Endometrial microvascular endothelial cells (primary cell): Measurements from ENCODE around the gene LHX8. TPM values are rescaled to one million over a fixed set of nuclear protein-coding genes. Genes with fewer than 3 reads are reported as not detected.

Experiments used
- in situ Hi-C: cut with HindIII; loops from 2 replicates; pipeline ENCODE4 v1.10.0; 2017; ENCODE audit warnings: low sequenced_read_pairs, low pct_unique_long_range_greater_than_20kb; ENCODE audit errors: inconsistent ontology term
- total RNA-seq: library from RNA; depleted of rRNA; stranded (reverse); fragments of >200 nt; gene quantifications from one replicate; pipeline ENCODE4 v1.2.3, GENCODE V29; 2015; ENCODE audit errors: inconsistent ontology term

LHX8 gene
- total RNA-seq, 1 donor from 2014 or later = not detected

DNA sequence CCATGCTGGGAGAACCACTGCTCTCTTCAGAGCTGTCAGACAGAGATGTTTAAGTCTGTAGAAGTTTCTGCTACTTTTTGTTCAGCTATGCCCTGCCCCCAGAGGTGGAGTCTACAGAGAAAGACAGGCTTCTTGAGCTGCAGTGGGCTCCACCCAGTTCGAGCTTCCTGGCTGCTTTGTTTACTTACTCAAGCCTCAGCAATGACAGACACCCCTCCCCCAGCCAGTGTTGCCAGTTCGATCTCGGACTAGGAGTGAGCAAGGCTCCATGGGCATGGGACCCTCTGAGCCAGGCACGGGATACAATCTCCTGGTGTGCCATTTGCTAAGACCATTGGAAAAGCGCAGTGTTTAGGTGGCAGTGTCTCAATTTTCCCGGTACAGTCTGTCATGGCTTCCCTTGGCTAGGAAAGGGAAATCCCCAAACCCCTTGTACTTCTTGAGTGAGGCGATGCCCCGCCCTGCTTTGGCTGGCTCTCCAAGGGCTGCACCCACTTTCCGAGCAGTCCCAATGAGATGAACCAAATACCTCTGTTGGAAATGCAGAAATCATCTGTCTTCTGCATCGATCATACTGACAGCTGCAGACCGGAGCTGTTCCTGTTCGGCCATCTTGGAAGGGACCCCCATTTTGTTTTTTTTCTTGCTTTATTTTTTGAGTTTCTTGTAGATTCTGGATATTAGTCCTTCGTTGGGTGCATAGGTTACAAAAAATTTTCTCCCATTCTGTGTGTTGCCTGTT is 47.2 kb downstream of the LHX8 start:
- in situ Hi-C loops = loop anchor here (25.0 kb wide), 1 partner anchor 394 kb away; no protein-coding TSS in a partner anchor

DNA sequence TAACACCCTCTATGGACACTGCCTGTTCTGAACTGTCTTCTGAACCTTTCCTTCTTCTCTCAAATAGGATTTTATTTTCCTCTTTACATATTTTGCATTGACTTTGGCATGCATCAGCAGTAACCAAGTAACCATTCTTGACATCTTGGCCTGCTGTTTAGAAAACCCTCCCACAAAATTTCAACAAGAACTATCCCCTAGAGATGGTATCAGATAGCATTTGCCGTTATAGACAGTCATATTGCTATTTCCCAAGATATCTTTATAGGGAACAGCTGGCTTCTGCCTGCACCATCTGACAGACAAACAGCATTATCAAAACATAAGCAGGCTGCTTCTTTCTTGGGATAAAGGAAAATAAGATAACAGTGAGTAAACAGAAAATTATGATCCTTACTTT is 54.7 kb downstream of the LHX8 start:
- in situ Hi-C loops = loop anchor here (25.0 kb wide), 1 partner anchor 402 kb away; no protein-coding TSS in a partner anchor

DNA sequence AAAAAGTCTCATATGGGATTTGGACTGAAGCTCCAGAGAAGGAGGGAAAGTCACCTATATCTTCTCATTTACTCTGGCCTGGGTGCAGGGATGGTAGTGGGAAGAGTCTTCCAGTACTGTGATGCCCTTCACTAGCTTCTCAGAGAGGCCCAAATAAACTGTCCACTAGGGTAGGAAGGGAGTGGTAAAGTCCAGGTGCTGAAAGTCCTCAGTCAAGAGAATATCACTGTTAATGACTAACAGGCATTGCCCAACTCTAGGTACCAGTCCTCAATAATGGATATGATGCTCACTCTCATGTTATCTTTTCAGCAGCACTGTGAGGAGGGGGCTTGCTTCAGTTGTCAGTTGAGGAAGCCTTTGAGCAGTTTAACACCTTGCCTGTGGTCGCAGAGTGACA is 64.0 kb downstream of the LHX8 start:
- in situ Hi-C loops = loop anchor here (25.0 kb wide), 1 partner anchor 411 kb away; no protein-coding TSS in a partner anchor

DNA sequence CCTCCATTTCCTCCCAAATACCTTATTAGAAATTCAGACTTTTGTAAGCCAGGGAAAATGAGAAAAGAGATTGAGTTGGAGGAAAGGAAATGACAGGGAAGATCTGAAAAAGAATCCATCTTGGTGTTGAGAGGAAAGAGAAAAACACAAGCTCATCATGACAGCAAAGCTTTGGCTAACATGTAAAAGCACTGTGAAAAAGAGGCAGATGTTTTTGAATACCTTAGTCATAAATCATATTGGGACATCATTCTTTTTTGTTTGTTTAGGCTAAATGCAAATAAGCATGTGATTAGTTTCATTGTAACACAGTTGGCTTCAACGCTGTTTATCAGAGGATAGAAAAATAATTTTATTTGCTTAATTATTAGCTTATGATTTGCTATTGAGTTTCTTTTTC is 64.6 kb downstream of the LHX8 start:
- in situ Hi-C loops = loop anchor here (25.0 kb wide), 1 partner anchor 411 kb away; no protein-coding TSS in a partner anchor

DNA sequence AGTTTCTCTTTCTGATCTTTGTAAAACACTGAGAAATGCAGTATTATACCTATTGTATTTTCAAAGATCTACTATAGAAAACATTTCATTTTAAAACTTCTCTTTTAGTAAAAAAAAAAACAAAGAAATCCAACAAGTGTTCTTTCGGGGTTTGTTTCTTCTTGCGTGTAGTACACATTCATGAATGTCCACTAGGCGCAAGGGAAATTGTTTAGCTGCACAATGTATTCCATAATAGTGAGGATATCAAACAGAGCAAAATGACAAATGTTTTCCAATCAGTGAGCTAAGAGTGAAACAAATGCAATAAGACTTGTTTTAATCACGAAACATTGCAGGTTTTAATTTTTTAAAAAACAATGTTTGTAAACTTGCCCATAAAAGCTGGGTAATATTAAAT is 68.6 kb downstream of the LHX8 start:
- in situ Hi-C loops = no loop called here

DNA sequence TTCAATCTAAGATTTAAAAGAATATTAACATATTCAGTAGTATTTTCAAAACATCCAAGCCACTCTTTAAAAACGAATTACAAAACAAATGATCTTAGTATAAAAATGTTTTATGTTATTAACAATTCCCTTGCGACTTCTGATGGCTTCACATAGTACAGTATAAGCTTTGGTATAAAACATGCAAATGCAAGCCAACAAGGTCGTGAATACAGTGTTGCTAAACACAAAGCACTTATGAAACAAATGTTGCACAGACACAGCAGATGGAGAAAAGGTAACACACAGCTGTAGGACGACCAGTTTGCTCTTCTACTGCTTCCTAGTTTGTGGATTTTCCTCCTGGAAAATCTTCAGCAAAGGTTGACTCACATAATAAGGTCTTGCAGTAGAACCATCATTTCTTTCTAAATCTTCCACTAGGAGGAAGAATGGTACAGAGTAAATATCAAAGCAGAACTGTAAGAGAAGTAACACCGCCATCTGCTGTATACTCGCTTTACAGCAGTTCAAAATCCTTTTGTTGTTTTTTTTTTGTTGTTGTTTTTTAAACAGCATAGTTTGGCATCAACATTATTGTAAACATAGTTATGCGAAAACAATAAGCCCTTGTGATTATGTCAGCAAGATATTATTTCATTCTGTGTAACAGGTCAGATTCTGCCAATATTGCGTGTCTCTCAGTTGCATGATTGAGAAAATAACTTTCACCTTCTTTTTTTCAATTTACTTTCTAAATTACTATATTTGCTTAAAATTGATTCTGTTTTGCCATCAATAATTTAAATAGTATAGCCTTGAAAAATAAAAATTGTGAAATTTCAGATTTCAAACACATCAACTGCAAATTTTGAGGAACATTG is 69.5 kb downstream of the LHX8 start:
- in situ Hi-C loops = no loop called here

DNA sequence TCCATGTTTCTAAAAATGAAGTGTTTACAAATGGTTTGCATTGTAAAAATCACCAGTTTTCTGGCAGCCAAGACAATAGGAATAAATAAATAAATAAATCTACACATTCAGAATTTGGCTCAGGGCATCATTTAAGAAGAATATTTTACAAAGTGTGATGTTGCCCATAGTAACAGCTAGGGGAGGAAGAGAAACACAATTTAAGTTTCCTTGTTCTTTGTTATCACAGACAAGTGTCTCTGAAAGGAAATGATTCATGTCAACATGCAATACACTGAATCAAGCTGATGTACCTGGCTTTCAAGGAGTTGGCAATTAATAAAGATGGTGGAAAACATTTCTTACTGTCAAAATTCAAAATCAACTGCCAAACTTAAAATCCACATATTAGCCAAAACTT is 74.7 kb downstream of the LHX8 start:
- in situ Hi-C loops = no loop called here
